K562 (cell line): ENCODE data around the gene TEX101.

Experiments
- CBFB ChIP-seq: sonication (generic); formaldehyde crosslinking; IDR thresholded peaks from 2 replicates; pipeline ENCODE4 v1.4.0; 2020; ENCODE audit warnings: mild to moderate bottlenecking, missing genetic modification reagents
- CTCF ChIP-seq, 3 experiments: IDR thresholded peaks in 2 of 3; conservative IDR thresholded peaks in 1 of 3; 2 replicates each; pipeline ENCODE4 v1.5.1; 2011 to 2012; ENCODE audit warnings: low read length in 3 of 3, mild to moderate bottlenecking in 3 of 3, control low read depth in 2 of 3, improper control_type of control experiment in 1 of 3, inconsistent platforms in 1 of 3, low read depth in 1 of 3, mixed read lengths in 1 of 3, moderate library complexity in 1 of 3; ENCODE audit not compliant: insufficient read depth in 2 of 3
- E2F6 ChIP-seq, 2 experiments: IDR thresholded peaks; 2 replicates each; pipeline ENCODE4 v1.6.1; 2011; ENCODE audit warnings: borderline replicate concordance in 1 of 2, control low read depth in 1 of 2, low read depth in 1 of 2, low read length in 1 of 2, mild to moderate bottlenecking in 1 of 2, mixed read lengths in 1 of 2, moderate library complexity in 1 of 2; ENCODE audit not compliant: insufficient read depth in 1 of 2, insufficient read length in 1 of 2, poor library complexity in 1 of 2, severe bottlenecking in 1 of 2; ENCODE audit errors: extremely low read depth in 1 of 2
- EHMT2 ChIP-seq: fragments of 450-650 bp; IDR thresholded peaks from 2 replicates; pipeline ENCODE4 v1.6.1; 2018; ENCODE audit warnings: antibody characterized with exemption
- FOXK1 ChIP-seq: sonication (generic); formaldehyde crosslinking; IDR thresholded peaks from 2 replicates; pipeline ENCODE4 v1.8.0; 2022; ENCODE audit warnings: missing genetic modification reagents, mild to moderate bottlenecking, borderline replicate concordance
- MAX ChIP-seq: sonication (generic); formaldehyde crosslinking; IDR thresholded peaks from 2 replicates; pipeline ENCODE4 v1.9.0; 2022; ENCODE audit warnings: mild to moderate bottlenecking, missing genetic modification reagents
- REST ChIP-seq, 2 experiments: fragments of 450-650 bp; formaldehyde crosslinking in 1 of 2; IDR thresholded peaks; 2 replicates each; pipeline versions ENCODE4 v1.4.0 to v1.6.1; 2014 to 2020; ENCODE audit warnings: mild to moderate bottlenecking in 2 of 2, borderline replicate concordance in 1 of 2, low read depth in 1 of 2
- ZNF76 ChIP-seq: fragments of 250-450 bp; sonication (Bioruptor Pico); IDR thresholded peaks from 2 replicates; pipeline ENCODE4 v1.4.0; 2020; ENCODE audit warnings: mild to moderate bottlenecking, moderate library complexity, borderline replicate concordance

GRCh38 chr19:43412441-43412840 lies 2.2 kb upstream of the TEX101 start:
- TF ChIP-seq MAX (CRISPR knock-in tag): no peak
- TF ChIP-seq EHMT2: no peak
- no peak for TF ChIP-seq E2F6 (IDR thresholded peaks at IDR 0.05; ENCODE audit: borderline replicate concordance in 1 of 2, extremely low read depth in 1 of 2, insufficient read depth in 1 of 2, insufficient read length in 1 of 2, low read depth in 1 of 2, low read length in 1 of 2, poor library complexity in 1 of 2, severe bottlenecking in 1 of 2)
- TF ChIP-seq CTCF (IDR thresholded peaks at IDR 0.05 in 2 of 3, conservative IDR thresholded peaks at IDR 0.05 in 1 of 3; ENCODE audit: insufficient read depth in 2 of 3, low read depth in 1 of 3, low read length in 3 of 3): no peak
- no peak for TF ChIP-seq FOXK1 (CRISPR knock-in tag)
- no peak for TF ChIP-seq ZNF76 (CRISPR knock-in tag)
- TF ChIP-seq CBFB (CRISPR knock-in tag): no peak
- no peak for TF ChIP-seq REST (IDR thresholded peaks at IDR 0.05; ENCODE audit: borderline replicate concordance)
- no peak for TF ChIP-seq REST (CRISPR knock-in tag; IDR thresholded peaks at IDR 0.05; ENCODE audit: low read depth)
